HG03025 (cell line): Measurements from ENCODE around the gene AKT1.

Experiments
- ATAC-seq: cut with Tn5 transposase; IDR thresholded peaks from one replicate; pipeline ENCODE4 v1.9.1; 2021; ENCODE audit warnings: mild to moderate bottlenecking, moderate library complexity; ENCODE audit not compliant: unreplicated experiment, low FRiP score

The AKT1 gene

GRCh38 chr14:104726600-104727451, 68.7 kb downstream of the AKT1 start:
- ATAC-seq, result no peak

- ATAC-seq, result no peak
Measured at GRCh38 chr14:104725772-104726548, 69.6 kb downstream of the AKT1 start.

- no peak for ATAC-seq
Measured at GRCh38 chr14:104724981-104725771, 70.4 kb downstream of the AKT1 start.

- ATAC-seq, result no peak
Measured at GRCh38 chr14:104724407-104724980, 71.1 kb downstream of the AKT1 start.

- ATAC-seq, result peak; percentile 51
Measured at GRCh38 chr14:104723651-104724406, 71.7 kb downstream of the AKT1 start, which contains the start of gene ADSS1. ADSS1 (plus strand) TSS chr14:104724229; CDS start chr14:104724271, 42 bp downstream.

- no peak for ATAC-seq
Measured at GRCh38 chr14:104722938-104723650, 72.5 kb downstream of the AKT1 start.

GRCh38 chr14:104721505-104722431, 73.8 kb downstream of the AKT1 start:
- ATAC-seq, result no peak
